ENCODE data around the gene ABL1. TPM values are rescaled to one million over a fixed set of nuclear protein-coding genes. Genes with fewer than 3 reads are reported as not detected.

The ABL1 gene
- total and polyA plus RNA-seq, 2 of the 13 experiments (the other 11 are each of a cell fraction or from before 2014, with no cell fraction given) = 10.8 to 20.4 TPM

GRCh38 chr9:130837643-130838042 lies 2.6 kb downstream of the ABL1 start (continued):
- no peak for TF ChIP-seq PRDM4 (CRISPR knock-in tag; IDR thresholded peaks at IDR 0.05; ENCODE audit: borderline replicate concordance)
- no peak for TF ChIP-seq KAT2B (IDR thresholded peaks at IDR 0.05; ENCODE audit: borderline replicate concordance, low read depth, low read length)
- TF ChIP-seq SAP130 (CRISPR knock-in tag; IDR thresholded peaks at IDR 0.05; ENCODE audit: low read depth) = no peak
- no peak for TF ChIP-seq ZNF235 (CRISPR knock-in tag; IDR thresholded peaks at IDR 0.05; ENCODE audit: borderline replicate concordance)
- TF ChIP-seq NAIF1 (CRISPR knock-in tag; IDR thresholded peaks at IDR 0.05; ENCODE audit: borderline replicate concordance) = no peak
- TF ChIP-seq MAF1 (CRISPR knock-in tag; IDR thresholded peaks at IDR 0.05; ENCODE audit: borderline replicate concordance) = no peak
- no peak for TF ChIP-seq SYNCRIP (IDR thresholded peaks at IDR 0.05; ENCODE audit: insufficient read depth, low read depth, low read length)
- TF ChIP-seq ZFP41 (CRISPR knock-in tag; IDR thresholded peaks at IDR 0.05; ENCODE audit: borderline replicate concordance) = no peak
- no peak for TF ChIP-seq ZNF367 (CRISPR knock-in tag; IDR thresholded peaks at IDR 0.05; ENCODE audit: borderline replicate concordance)
- TF ChIP-seq FIP1L1 (IDR thresholded peaks at IDR 0.05; ENCODE audit: borderline replicate concordance, insufficient read depth, low read depth, low read length) = no peak

All from HepG2 (cell line).